ENCODE results near the gene SPEG.

The SPEG gene

DNA sequence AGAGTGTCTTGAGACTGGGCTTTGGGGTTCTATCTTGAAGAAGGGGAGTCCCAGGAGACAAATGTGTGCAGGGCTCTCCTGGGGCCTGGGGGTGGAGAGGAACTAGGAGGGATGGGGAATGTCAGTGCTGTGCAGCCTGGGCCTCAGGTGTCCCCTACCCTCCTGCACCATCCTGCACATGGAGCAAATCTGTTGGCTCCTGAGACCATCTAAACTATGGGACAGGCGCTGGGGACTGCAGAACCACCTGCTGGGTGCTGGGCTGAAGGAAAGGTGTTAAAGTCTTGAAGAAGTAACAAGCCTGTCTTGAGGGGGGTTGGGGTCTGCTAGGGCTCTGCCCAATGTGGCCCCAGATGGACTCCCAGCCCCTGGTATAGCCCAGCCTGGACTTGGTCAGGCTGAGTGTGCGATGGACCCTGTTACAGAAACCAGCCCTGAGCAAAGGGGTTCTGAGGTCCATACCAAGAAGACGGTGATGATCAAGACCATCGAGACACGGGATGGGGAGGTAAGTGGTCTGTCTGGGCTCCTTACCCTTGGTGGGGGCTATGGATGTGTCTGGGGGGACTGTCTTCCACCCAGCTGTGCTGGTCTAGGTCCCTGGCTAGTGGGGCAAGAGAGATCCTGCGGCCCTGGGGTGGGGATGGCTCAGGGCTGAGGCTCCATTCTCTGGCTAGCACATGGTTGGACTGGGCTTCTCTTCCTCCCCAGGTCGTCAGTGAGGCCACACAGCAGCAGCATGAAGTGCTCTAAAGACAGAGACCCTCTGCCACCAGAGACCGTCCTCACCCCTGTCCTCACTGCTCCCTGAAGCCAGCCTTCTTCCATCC is 9.2 kb upstream of the SPEG start:
- DNase-seq = no peak

DNA sequence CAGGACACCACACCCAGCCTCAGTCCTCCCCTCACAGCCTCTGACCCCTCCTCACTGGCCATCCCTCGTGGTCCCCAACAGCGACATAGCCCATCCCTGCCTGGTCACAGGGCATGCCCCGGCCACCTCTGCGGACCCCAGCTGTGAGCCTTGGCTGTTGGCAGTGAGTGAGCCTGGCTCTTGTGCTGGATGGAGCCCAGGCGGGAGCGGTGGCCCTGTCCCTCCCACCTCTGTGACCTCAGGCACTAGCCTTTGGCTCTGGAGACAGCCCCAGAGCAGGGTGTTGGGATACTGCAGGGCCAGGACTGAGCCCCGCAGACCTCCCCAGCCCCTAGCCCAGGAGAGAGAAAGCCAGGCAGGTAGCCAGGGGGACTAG is 8.6 kb upstream of the SPEG start:
- DNase-seq = no peak

DNA sequence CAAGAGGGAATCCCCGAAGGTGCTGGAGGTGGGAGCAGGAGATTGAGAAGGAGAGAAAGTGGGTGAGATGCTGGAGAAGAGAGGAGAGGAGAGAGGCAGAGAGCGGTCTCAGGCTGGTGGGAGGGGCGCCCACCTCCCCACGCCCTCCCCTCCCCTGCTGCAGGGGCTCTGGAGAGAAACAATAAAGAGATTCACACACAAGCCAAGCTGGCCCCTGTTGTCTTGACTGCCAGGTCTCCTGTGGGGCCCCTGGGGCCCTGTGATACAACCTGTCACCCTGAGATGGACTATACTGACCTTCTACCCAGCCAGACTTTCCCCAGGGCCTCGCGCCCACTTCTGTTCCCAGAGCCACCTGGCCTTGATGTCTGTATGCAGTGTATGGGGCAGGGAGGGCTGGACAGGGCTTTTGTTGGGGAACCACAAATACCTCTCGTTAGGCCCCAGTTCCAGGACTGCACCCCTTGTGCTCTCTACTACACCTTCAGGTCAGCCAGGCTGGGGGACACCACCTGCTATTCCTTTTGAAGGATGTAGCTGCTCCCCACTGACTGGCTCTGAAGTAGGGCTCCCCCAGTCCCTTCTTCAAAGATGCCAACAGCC is 8.0 kb upstream of the SPEG start:
- DNase-seq = no peak

GRCh38 chr2:219428469-219428868 is 6.2 kb upstream of the SPEG start:
- DNase-seq = no peak

GRCh38 chr2:219429958-219430606 is 4.6 kb upstream of the SPEG start:
- DNase-seq = no peak

GRCh38 chr2:219430633-219431615 is 3.7 kb upstream of the SPEG start:
- peak; percentile 63 for DNase-seq

DNA sequence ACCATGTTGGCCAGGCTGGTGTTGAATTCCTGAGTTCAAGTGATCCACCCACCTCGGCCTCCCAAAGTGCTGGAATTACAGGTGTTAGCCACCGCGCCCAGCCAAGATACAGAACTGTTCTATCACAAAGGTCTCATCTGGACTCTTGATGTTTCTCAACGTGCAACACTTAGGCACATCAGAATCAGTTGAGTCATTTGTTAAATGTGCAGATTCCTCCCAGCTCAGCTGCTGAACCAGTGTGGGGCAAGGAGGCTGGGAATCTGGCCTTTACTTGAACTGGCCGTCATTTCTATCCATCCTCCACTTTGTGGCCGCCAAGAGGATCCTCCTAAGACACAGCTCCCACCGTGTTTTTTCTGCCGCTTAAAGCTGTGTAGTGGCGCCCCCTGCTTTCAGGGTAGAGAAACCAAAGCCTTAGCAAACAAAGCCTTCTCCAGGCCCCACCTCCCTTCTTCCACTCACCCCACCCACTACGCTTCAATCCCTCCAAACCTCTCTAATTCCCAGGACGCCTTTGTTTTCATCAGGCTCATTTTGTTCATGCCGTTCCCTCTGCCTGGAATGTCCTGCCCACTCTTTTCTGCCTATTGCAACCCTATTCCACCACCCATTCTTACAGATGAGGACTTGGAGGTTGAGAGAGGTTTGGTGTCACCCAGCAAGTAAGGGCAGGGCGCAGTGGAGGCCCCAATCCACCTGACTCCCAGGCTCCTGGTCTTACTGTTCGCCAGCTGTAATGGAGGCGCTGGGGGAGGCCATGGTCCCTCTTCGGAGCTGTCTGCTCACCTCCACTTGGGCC is 776 bp upstream of the SPEG start:
- peak; percentile 43 for DNase-seq

DNA sequence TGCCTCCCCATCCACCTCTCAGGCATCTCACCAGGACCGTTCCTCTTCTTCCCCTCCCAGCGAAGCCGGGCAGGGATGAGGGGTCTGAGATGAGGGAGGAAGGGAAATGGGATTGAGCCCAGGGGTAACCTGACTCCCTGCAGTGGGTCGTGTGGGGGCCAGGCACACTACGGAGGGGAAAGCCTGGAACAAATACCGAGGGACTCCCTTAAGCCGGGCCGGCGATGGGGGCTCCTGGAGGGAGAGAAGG is 250 bp upstream of the SPEG start:
- DNase-seq = no peak

GRCh38 chr2:219435701-219436100 is 1.1 kb downstream of the SPEG start:
- DNase-seq = no peak

DNA sequence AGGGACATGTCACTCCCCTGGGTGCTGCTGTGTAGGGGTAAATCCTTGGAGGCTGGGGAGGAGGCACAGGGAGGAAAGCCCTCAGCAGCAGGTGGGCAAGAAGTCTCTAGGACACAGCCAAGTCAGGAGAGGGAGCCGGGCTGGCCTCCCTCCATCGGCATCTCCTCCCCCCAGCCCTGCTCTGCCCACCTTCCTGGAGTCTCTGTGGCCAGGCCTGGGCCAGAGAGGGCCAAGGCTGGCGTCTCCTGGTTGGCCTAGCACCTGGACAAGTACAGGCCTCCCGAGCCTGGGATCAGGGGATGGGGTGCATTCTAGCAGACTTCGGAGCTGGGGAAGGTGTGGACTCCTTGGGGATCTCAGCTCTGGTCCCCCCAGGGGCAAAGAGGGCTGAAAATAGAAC is 1.8 kb downstream of the SPEG start:
- DNase-seq = no peak

- DNase-seq = no peak
Measured at GRCh38 chr2:219437141-219437540, 2.5 kb downstream of the SPEG start.

DNA sequence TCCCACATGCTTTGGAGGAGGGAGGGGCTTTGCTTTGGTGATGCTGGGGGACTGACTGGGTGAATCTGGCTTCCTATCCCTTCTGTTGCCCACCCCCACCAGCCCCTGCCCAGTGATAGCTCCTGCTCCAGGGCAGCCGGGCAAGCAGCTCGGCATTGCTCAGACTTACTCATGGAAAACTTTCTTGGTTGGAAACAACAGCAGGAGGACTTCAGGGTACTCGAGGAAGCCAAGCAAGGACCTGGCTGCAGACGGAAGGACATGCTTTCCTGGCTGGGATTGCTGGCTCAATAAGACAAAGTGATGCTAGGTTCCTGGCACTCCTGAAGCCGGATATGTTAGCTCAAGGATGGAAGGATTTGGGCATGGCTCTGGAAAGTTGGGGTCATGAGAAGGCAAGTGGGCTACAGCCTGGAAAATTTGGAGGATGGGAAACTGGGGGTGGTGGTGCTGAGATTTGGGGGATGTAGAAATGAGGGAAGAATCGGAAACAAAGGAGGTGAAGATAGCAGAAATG is 3.1 kb downstream of the SPEG start:
- DNase-seq = no peak

GRCh38 chr2:219438453-219438852 is 3.8 kb downstream of the SPEG start:
- DNase-seq = no peak

- DNase-seq = no peak
Measured at GRCh38 chr2:219439506-219439905, 4.9 kb downstream of the SPEG start.

DNA sequence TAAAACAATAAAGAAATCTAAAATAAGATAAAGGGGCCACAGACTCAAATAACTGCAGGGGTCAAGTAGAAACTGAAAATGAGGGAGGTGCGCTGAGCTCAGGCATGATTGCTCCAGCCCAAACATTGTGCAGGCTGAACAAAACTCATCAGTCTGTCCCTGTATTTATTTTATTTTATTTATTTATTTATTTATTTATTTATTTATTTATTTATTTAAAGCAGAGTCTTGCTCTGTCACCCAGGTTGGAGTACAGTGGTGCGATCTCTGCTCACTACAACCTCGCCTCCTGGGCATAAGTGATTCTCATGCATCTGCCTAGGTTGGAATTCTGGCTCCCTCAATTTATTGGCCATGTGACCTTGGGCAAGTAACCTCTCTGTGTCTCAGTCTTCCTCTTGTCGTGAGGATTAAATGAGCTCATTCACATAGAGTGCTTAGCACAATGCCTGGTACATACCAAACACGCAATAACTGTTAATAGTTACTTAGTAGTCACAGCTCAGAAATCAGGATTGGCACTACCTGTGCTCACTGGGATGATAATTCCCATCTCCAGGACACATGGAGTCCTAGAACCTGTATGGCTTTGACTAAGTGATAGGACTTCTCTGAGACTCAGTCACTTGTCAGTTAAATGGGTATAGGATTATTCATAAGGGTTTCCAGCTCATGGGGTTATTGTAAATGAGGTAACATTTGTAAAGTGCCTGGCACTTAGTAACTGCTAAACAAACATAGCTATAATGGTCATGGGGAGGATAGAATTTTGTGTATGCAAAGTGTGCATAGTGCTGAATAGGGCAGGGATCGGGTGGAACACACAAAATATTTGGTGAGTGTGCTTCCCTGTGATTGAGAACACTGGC is 6.0 kb downstream of the SPEG start:
- no peak for DNase-seq

GRCh38 chr2:219441451-219442255 is 7.0 kb downstream of the SPEG start:
- DNase-seq = no peak

- no peak for DNase-seq
Measured at GRCh38 chr2:219442256-219443015, 7.8 kb downstream of the SPEG start.

DNA sequence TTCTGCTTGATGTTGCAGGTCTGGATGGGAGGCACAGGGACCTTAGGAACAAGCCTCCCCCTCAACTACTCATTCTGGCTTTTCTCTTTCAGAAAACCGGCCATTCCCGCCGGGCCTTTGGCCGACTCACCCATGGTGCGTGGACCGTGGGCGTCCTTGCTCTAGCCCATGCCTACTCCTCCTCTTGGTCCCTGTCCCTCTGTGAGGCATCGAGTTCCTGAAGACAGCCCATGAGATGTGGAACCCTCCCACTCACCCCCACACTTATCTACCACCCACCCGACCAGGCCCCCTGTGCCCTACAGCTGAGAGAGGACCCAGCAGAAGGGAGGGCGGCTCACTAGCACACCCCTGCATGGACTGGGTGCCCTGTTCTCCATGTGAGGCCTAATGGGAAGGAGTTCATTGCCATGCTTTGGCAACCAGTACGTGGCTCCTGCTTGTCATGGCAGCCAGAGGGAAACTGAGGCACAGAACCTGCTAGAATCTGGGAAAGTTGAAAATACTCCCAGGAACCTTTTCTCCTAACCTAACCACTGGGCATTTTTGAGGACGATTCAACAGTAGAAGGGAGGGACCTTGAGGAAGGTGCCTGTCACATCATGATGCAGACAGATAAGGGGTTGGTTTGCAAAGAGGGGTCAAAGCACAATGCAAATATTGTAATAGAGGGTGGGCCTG is 8.5 kb downstream of the SPEG start:
- no peak for DNase-seq

GRCh38 chr2:219443697-219444023 is 9.0 kb downstream of the SPEG start:
- DNase-seq = no peak
